GM12878 (cell line): ENCODE results near the gene THAP4. TPM values are rescaled to one million over a fixed set of nuclear protein-coding genes. Genes with fewer than 3 reads are reported as not detected.
A peak's percentile ranks its signal among the peaks of the same experiment; 100 is the strongest.

Experiments used
- ATAC-seq: fragments of 200-7000 bp; cut with Tn5 transposase; 3 replicates; pipeline ENCODE4 v1.9.1; 2020; ENCODE audit warnings: mild to moderate bottlenecking, moderate library complexity
- BruUV-seq: library from RNA; stranded (reverse); fragments of 400-500 nt; replicated peaks from 2 replicates; lab custom pipeline; 2021; lab: Mats Ljungman, UMichigan
- CTCF ChIA-PET: fragments of 300-600 bp; sonication (Branson Sonifier 250); formaldehyde crosslinking; extraction: SDS; loops from one replicate; lab custom pipeline; 2021; ENCODE audit warnings: inconsistent platforms; lab: Yijun Ruan, JAX
- POLR2A ChIA-PET: fragments of 350-600 bp; formaldehyde crosslinking; extraction: SDS; loops from one replicate; lab custom pipeline; 2021; ENCODE audit warnings: inconsistent platforms; lab: Charles Lee
- RAD21 ChIA-PET: fragments of 300-600 bp; sonication (Branson Sonifier 250); formaldehyde crosslinking; loops from one replicate; lab custom pipeline; 2023; ENCODE audit warnings: antibody characterized with exemption; ENCODE audit not compliant: unreplicated experiment; lab: Charles Lee
- SMC1A ChIA-PET: fragments of 300-600 bp; sonication (Branson Sonifier 250); formaldehyde crosslinking; loops from one replicate; lab custom pipeline; 2023; ENCODE audit not compliant: unreplicated experiment, uncharacterized antibody; lab: Charles Lee
- DNase-seq: peaks from one replicate; pipeline ENCODE4 v3.0.0-alpha.2; 2011; ENCODE audit warnings: low read depth, low spot score
- FAIRE-seq: peaks from 3 replicates; lab custom pipeline; 2011; peaks lifted over from hg19 to GRCh38; lab: Jason Lieb, UNC
- H2AFZ ChIP-seq: 2 replicates; pipeline ENCODE4 v1.6.0; 2011; ENCODE audit warnings: low read depth, low read length, control low read depth; ENCODE audit not compliant: control insufficient read depth
- H3K27ac ChIP-seq: 2 replicates; pipeline ENCODE4 v1.5.1; 2011; ENCODE audit warnings: control low read depth; ENCODE audit not compliant: control insufficient read depth, insufficient read depth
- H3K27me3 ChIP-seq, 2 experiments: replicated peaks in 1 of 2; 2 replicates each; pipeline versions ENCODE4 v1.6.0 to v1.6.1; 2011; ENCODE audit warnings: low read length in 1 of 2; ENCODE audit not compliant: control insufficient read depth in 2 of 2, insufficient read depth in 2 of 2
- H3K36me3 ChIP-seq, 2 experiments: 2 replicates each; pipeline ENCODE4 v1.5.1; 2011; ENCODE audit warnings: low read length in 1 of 2; ENCODE audit not compliant: control insufficient read depth in 2 of 2, insufficient read depth in 2 of 2
- H3K4me1 ChIP-seq: 2 replicates; pipeline ENCODE4 v1.6.1; 2011; ENCODE audit warnings: mild to moderate bottlenecking, low read length, moderate library complexity, mixed read lengths; ENCODE audit not compliant: control insufficient read depth, insufficient read depth
- H3K4me2 ChIP-seq: 2 replicates; pipeline ENCODE4 v1.6.0; 2011; ENCODE audit warnings: control low read depth; ENCODE audit not compliant: control insufficient read depth, insufficient read depth
- H3K4me3 ChIP-seq: fragments of 200-600 bp; sonication (generic); 2 replicates; pipeline ENCODE4 v1.5.1; 2016
- H3K79me2 ChIP-seq: 2 replicates; pipeline ENCODE4 v1.6.0; 2011; ENCODE audit warnings: low read length; ENCODE audit not compliant: control insufficient read depth, insufficient read depth
- H3K9ac ChIP-seq: 2 replicates; pipeline ENCODE4 v1.8.0; 2011; ENCODE audit warnings: low read length, control low read depth, mixed read lengths; ENCODE audit not compliant: control insufficient read depth, insufficient read depth
- H3K9me3 ChIP-seq: replicated peaks from 3 replicates; pipeline ENCODE4 v1.5.1; 2011; ENCODE audit warnings: mild to moderate bottlenecking, low read length; ENCODE audit not compliant: control insufficient read depth, insufficient read depth
- H4K20me1 ChIP-seq: 2 replicates; pipeline ENCODE4 v1.6.0; 2011; ENCODE audit not compliant: control insufficient read depth, insufficient read depth
- ASH2L ChIP-seq: fragments of 300-600, 200-600 bp; sonication (generic); IDR thresholded peaks from 2 replicates; pipeline ENCODE4 v1.6.1; 2017; ENCODE audit warnings: low read depth, mild to moderate bottlenecking, borderline replicate concordance
- CHD4 ChIP-seq: fragments of 200-600 bp; sonication (generic); IDR thresholded peaks from 2 replicates; pipeline ENCODE4 v1.6.1; 2016; ENCODE audit warnings: mild to moderate bottlenecking
- MXI1 ChIP-seq: fragments of 150-350 bp; IDR thresholded peaks from 2 replicates; pipeline ENCODE4 v1.6.1; 2011; ENCODE audit warnings: low read depth, mild to moderate bottlenecking, inconsistent platforms, low read length, improper control_type of control experiment
- NFXL1 ChIP-seq: fragments of 450-650 bp; IDR thresholded peaks from 2 replicates; pipeline ENCODE4 v1.6.1; 2017; ENCODE audit warnings: antibody characterized with exemption, mild to moderate bottlenecking, borderline replicate concordance
- RBBP5 ChIP-seq: fragments of 200-600 bp; sonication (generic); conservative IDR thresholded peaks from 2 replicates; pipeline ENCODE4 v1.6.1; 2016
- SPI1 ChIP-seq: IDR thresholded peaks from 2 replicates; pipeline ENCODE4 v1.6.1; 2011; ENCODE audit warnings: low read depth, mild to moderate bottlenecking, low read length, moderate library complexity, borderline replicate concordance; ENCODE audit not compliant: insufficient read depth
- WGBS: methylation state at CpG from one replicate; pipeline ENCODE4 v1.1.6; 2016; ENCODE audit warnings: low lambda C conversion rate; ENCODE audit not compliant: insufficient replicate concordance, insufficient coverage; ENCODE audit errors: missing lambda C conversion rate; 5-methylcytosine and 5-hydroxymethylcytosine counted together
- in situ Hi-C: fragments of 300-500 bp; cut with MboI; formaldehyde crosslinking; loops from 9 replicates; pipeline ENCODE4 v1.14.3; 2018; ENCODE audit warnings: mixed read lengths
- intact Hi-C: fragments of 100-400 bp; cut with micrococcal nuclease; formaldehyde crosslinking; loops from one replicate; pipeline ENCODE4 v1.14.2; 2022; ENCODE audit not compliant: unreplicated experiment
- polyA plus RNA-seq, 11 experiments: library from polyadenylated mRNA; depleted of rRNA in 4 of 11; unstranded in 6 of 11; stranded (reverse) in 5 of 11; fragments of >200 nt; fragmentation: Nextera tagmentation in 4 of 11; fragmentation: Illumina TruSeq in 1 of 11; extraction: Ambion mirVana in 4 of 11; extraction: Trizol in 1 of 11; gene quantifications; 1 replicate in 1 of 11; 2 replicates in 10 of 11; pipeline versions ENCODE4 v1.2.1 to v1.2.3, GENCODE V29; 2011 to 2016; ENCODE audit warnings: inconsistent platforms in 2 of 11, missing spikeins in 2 of 11, low read depth in 1 of 11
- total RNA-seq, 4 experiments: library from RNA; depleted of rRNA in 3 of 4; stranded (reverse); fragments of >200 nt in 3 of 4; fragmentation: Illumina TruSeq in 1 of 4; extraction: Trizol in 1 of 4; gene quantifications; 2 replicates each; pipeline versions ENCODE4 v1.2.1 to v1.2.3, GENCODE V29; 2013 to 2021

The THAP4 gene
- total and polyA plus RNA-seq, 10 of the 15 experiments (the other 5 are each of a cell fraction or from before 2014, with no cell fraction given), result 12.9 to 67.7 (median 44.5) TPM

- no peak for DNase-seq
- Histone ChIP-seq H4K20me1 (0 out of 2 replicates have a peak, but pooled peaks cover 2% of the 10 kb centered on the region), H3K36me3 (peaks cover 12 to 25% of the 10 kb centered on the region in 2 experiments; a peak in 3 of 4 replicates), H2AFZ (no peak overlapping the region), H3K4me3 (no peak overlapping the region), H3K79me2 (peaks cover 21% of the 10 kb centered on the region), H3K27ac (no peak overlapping the region), H3K27me3 (no peaks in the 10 kb centered on the region), H3K9me3 (no peaks in the 10 kb centered on the region), H3K4me2 (no peak overlapping the region), H3K9ac (no peak overlapping the region), H3K4me1 (peaks cover under 1% of the 10 kb centered on the region; the same call in 1 of the 2 replicates)
- ChIA-PET RAD21 (no interaction called here), SMC1A (interaction anchor here (1.2 to 1.6 kb wide), 2 partner anchors 11 to 271 kb away, joined by 3 read pairs; no protein-coding TSS in a partner anchor), POLR2A (interaction anchor here (1.7 kb wide), 1 partner anchor 12 kb away, joined by 10 read pairs; no protein-coding TSS in a partner anchor), CTCF (no interaction called here)
- peak; percentile 49; the same call in 2 of the 3 replicates for ATAC-seq
- intact Hi-C loops (no loop called here), in situ Hi-C loops (no loop called here)
- 87% methylated on average over 11 of the region's 11 CpGs for WGBS
- peak; percentile 86 for FAIRE-seq
- TF ChIP-seq NFXL1 (no peak), SPI1 (peak; percentile 9; the same call in 1 of the 2 replicates)
- no TSS peak for BruUV-seq
These were observed 7.1 kb downstream of the THAP4 start for GRCh38 chr2:241629762-241630435.

DNA sequence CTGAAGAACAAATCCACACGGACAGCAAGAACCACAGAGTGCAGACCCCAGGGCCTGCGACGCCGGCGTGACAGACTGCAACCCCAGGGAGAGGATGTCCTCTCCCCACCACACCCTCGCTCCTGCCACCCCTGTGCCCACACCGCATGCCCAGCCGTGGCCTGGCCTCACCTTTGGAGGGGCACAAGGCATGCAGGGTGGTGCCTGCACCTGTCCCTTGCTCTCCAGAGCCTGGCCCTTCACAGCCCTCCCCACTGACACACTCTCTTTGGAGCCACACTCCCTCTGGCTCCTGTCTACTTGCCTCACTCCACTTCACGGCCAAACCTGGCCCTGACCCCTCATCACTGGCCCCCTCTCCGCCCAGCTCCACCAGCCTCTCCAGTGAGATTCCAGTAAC, 9.3 kb downstream of the THAP4 start:
- no peak for TF ChIP-seq ASH2L
- no peak for TF ChIP-seq RBBP5
- TF ChIP-seq CHD4, result no peak
- TF ChIP-seq MXI1, result no peak
- ChIA-PET RAD21 (no interaction called here), POLR2A (no interaction called here), CTCF (no interaction called here), SMC1A (no interaction called here)
- no peak overlapping the region for H3K27ac ChIP-seq
- 0 out of 2 replicates have a peak, but pooled peaks cover 2% of the 10 kb centered on the region for H4K20me1 ChIP-seq
- no peak for ATAC-seq
- in situ Hi-C loops, result no loop called here
- no peak overlapping the region for H3K4me3 ChIP-seq
- intact Hi-C loops, result no loop called here
- FAIRE-seq, result no peak
- H3K4me1 ChIP-seq, result no peaks in the 10 kb centered on the region
- no TSS peak for BruUV-seq
- H3K27me3 ChIP-seq, result no peaks in the 10 kb centered on the region
- H3K4me2 ChIP-seq, result no peak overlapping the region
- WGBS, result 98% methylated on average over 7 of the region's 10 CpGs
- no peaks in the 10 kb centered on the region for H3K9me3 ChIP-seq
- H3K36me3 ChIP-seq, result peaks cover 3 to 15% of the 10 kb centered on the region in 2 experiments; a peak in 3 of 4 replicates
- DNase-seq, result no peak
- H3K9ac ChIP-seq, result no peak overlapping the region
- H3K79me2 ChIP-seq, result peaks cover 14% of the 10 kb centered on the region
- H2AFZ ChIP-seq, result no peak overlapping the region
